HepG2 (cell line): ENCODE data around the gene PDYN. TPM values are rescaled to one million over a fixed set of nuclear protein-coding genes. Genes with fewer than 3 reads are reported as not detected.

Experiments
- BCL6 ChIP-seq: IDR thresholded peaks from 2 replicates; pipeline ENCODE4 v1.6.1; 2016; ENCODE audit warnings: missing genetic modification reagents, missing compliant biosample characterization
- BRCA1 ChIP-seq: sonication (generic); formaldehyde crosslinking; IDR thresholded peaks from 2 replicates; pipeline ENCODE4 v1.4.0; 2020; ENCODE audit warnings: missing genetic modification reagents
- GZF1 ChIP-seq: sonication (generic); formaldehyde crosslinking; IDR thresholded peaks from 2 replicates; pipeline ENCODE4 v1.5.1; 2020; ENCODE audit warnings: mild to moderate bottlenecking, missing genetic modification reagents
- KLF11 ChIP-seq: IDR thresholded peaks from 2 replicates; pipeline ENCODE4 v1.6.1; 2016; ENCODE audit warnings: missing compliant biosample characterization
- MIXL1 ChIP-seq: IDR thresholded peaks from 2 replicates; pipeline ENCODE4 v1.6.1; 2016
- MLLT10 ChIP-seq: sonication (generic); formaldehyde crosslinking; IDR thresholded peaks from 2 replicates; pipeline ENCODE4 v1.4.0; 2020; ENCODE audit warnings: missing genetic modification reagents
- NBN ChIP-seq: fragments of 450-650 bp; conservative IDR thresholded peaks from 2 replicates; pipeline ENCODE4 v1.6.1; 2017
- NCOA5 ChIP-seq: sonication (generic); formaldehyde crosslinking; IDR thresholded peaks from 2 replicates; pipeline ENCODE4 v1.4.0; 2020; ENCODE audit warnings: missing genetic modification reagents
- NFIC ChIP-seq: IDR thresholded peaks from 2 replicates; pipeline ENCODE4 v1.6.1; 2012; ENCODE audit warnings: mild to moderate bottlenecking, low read length, inconsistent platforms
- NFYC ChIP-seq: IDR thresholded peaks from 2 replicates; pipeline ENCODE4 v1.6.1; 2016; ENCODE audit warnings: missing genetic modification reagents, missing compliant biosample characterization
- RXRA ChIP-seq: sonication (generic); formaldehyde crosslinking; IDR thresholded peaks from 2 replicates; pipeline ENCODE4 v1.5.1; 2020; ENCODE audit warnings: missing genetic modification reagents
- SIN3A ChIP-seq: IDR thresholded peaks from 2 replicates; pipeline ENCODE4 v1.6.1; 2011; ENCODE audit warnings: low read depth, mild to moderate bottlenecking, control low read depth, low read length, borderline replicate concordance
- SMAD3 ChIP-seq: sonication (generic); formaldehyde crosslinking; IDR thresholded peaks from 2 replicates; pipeline ENCODE4 v1.4.0; 2020; ENCODE audit warnings: missing genetic modification reagents
- SP2 ChIP-seq: sonication (generic); formaldehyde crosslinking; IDR thresholded peaks from 2 replicates; pipeline ENCODE4 v1.5.1; 2020; ENCODE audit warnings: mild to moderate bottlenecking, missing genetic modification reagents
- TAF15 ChIP-seq: fragments of 200-400 bp; formaldehyde crosslinking; IDR thresholded peaks from one replicate; pipeline ENCODE4 v1.6.1; 2018; ENCODE audit warnings: mild to moderate bottlenecking, low read depth, low read length; ENCODE audit not compliant: poor library complexity, severe bottlenecking
- ZNF407 ChIP-seq: sonication (generic); formaldehyde crosslinking; IDR thresholded peaks from one replicate; pipeline ENCODE4 v1.5.1; 2020; ENCODE audit warnings: mild to moderate bottlenecking, missing genetic modification reagents; ENCODE audit errors: not compliant biosample characterization
- ZNF501 ChIP-seq: sonication (generic); formaldehyde crosslinking; IDR thresholded peaks from 2 replicates; pipeline ENCODE4 v1.5.1; 2020; ENCODE audit warnings: mild to moderate bottlenecking, moderate library complexity, missing genetic modification reagents
- ZNF652 ChIP-seq: IDR thresholded peaks from 2 replicates; pipeline ENCODE4 v1.6.1; 2016; ENCODE audit warnings: low read depth, borderline replicate concordance
- ZNF772 ChIP-seq: sonication (generic); formaldehyde crosslinking; IDR thresholded peaks from 2 replicates; pipeline ENCODE4 v1.5.0; 2020; ENCODE audit warnings: mild to moderate bottlenecking, missing genetic modification reagents
- ZNF883 ChIP-seq: sonication (generic); formaldehyde crosslinking; IDR thresholded peaks from 2 replicates; pipeline ENCODE4 v1.5.1; 2020; ENCODE audit warnings: mild to moderate bottlenecking, missing genetic modification reagents; ENCODE audit errors: not compliant biosample characterization
- polyA plus RNA-seq, 8 experiments: library from polyadenylated mRNA; depleted of rRNA in 3 of 8; stranded (reverse) in 7 of 8; unstranded in 1 of 8; fragments of >200 nt; fragmentation: Illumina TruSeq in 4 of 8; extraction: Trizol in 4 of 8; gene quantifications; 2 replicates each; pipeline versions ENCODE4 v1.2.1 to v1.2.3, GENCODE V29; 2011 to 2016; ENCODE audit warnings: low read depth in 4 of 8, missing spikeins in 1 of 8, mixed read lengths in 1 of 8; ENCODE audit not compliant: insufficient read depth in 1 of 8
- total RNA-seq, 5 experiments: library from RNA; depleted of rRNA; stranded (reverse); fragments of >200 nt; fragmentation: Illumina TruSeq; extraction: Trizol; gene quantifications; 2 replicates each; pipeline ENCODE4 v1.2.3, GENCODE V29; 2016; ENCODE audit warnings: low read depth in 1 of 5
- TF ChIP-seq, protein P1 (sequence below): IDR thresholded peaks from 2 replicates; pipeline ENCODE4 v1.6.1; 2016; ENCODE audit warnings: low read depth
- TF ChIP-seq, protein P2 (sequence below): IDR thresholded peaks from 2 replicates; pipeline ENCODE4 v1.6.1; 2016; ENCODE audit warnings: mild to moderate bottlenecking

PDYN gene
- total and polyA plus RNA-seq, 2 of the 13 experiments (the other 11 are each of a cell fraction or from before 2014, with no cell fraction given), result not detected

DNA sequence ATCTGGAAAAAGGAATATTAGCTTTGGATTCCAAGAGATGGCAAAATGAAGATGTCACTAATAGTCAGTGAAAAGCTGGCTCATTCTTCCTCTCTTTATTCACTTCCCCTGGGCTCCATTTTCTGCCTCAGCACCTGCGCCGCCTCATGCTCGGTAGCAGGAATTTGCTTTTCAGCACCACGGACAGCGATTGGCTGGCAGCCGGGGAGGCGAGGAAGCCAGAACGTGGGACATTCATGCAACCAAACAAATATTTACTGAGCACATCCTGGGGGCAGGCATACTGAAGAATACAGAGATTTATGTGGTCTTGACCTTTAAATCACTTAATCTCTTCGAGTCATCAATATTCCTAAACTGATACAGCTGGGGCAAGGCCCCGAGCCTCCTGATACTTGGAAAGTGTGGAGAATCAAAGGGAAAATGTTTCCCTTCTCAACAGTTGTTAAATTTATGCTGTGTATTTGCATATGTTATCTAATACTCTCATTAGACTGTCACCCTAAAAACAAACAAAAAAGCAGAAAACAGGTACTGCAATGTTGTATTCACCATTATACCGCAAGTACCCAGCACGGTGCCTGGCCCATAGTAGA, 12.1 kb upstream of the PDYN start (continued):
- TF ChIP-seq, protein P1, sequence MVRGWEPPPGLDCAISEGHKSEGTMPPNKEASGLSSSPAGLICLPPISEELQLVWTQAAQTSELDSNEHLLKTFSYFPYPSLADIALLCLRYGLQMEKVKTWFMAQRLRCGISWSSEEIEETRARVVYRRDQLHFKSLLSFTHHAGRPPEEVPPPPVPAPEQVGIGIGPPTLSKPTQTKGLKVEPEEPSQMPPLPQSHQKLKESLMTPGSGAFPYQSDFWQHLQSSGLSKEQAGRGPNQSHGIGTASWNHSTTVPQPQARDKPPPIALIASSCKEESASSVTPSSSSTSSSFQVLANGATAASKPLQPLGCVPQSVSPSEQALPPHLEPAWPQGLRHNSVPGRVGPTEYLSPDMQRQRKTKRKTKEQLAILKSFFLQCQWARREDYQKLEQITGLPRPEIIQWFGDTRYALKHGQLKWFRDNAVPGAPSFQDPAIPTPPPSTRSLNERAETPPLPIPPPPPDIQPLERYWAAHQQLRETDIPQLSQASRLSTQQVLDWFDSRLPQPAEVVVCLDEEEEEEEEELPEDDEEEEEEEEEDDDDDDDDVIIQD (CRISPR knock-in tag), result peak; percentile 94
- peak; percentile 70 for TF ChIP-seq ZNF407 (CRISPR knock-in tag)
- TF ChIP-seq, protein P2, sequence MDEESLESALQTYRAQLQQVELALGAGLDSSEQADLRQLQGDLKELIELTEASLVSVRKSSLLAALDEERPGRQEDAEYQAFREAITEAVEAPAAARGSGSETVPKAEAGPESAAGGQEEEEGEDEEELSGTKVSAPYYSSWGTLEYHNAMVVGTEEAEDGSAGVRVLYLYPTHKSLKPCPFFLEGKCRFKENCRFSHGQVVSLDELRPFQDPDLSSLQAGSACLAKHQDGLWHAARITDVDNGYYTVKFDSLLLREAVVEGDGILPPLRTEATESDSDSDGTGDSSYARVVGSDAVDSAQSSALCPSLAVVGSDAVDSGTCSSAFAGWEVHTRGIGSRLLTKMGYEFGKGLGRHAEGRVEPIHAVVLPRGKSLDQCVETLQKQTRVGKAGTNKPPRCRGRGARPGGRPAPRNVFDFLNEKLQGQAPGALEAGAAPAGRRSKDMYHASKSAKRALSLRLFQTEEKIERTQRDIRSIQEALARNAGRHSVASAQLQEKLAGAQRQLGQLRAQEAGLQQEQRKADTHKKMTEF (CRISPR knock-in tag), result peak; percentile 95
- peak; percentile 48; the same call in 1 of the 2 replicates for TF ChIP-seq SP2
- peak; percentile 62; the same call in 1 of the 2 replicates for TF ChIP-seq RXRA (CRISPR knock-in tag)
- TF ChIP-seq BRCA1 (CRISPR knock-in tag), result peak; percentile 100
- TF ChIP-seq SMAD3 (CRISPR knock-in tag), result peak; percentile 100
- peak; percentile 99 for TF ChIP-seq MIXL1 (CRISPR knock-in tag)
- peak; percentile 86 for TF ChIP-seq GZF1 (CRISPR knock-in tag)
- peak; percentile 21; the same call in 1 of the 2 replicates for TF ChIP-seq NCOA5 (CRISPR knock-in tag)
- TF ChIP-seq KLF11 (CRISPR knock-in tag), result peak; percentile 100
- no peak for TF ChIP-seq MLLT10 (CRISPR knock-in tag)
- TF ChIP-seq NBN, result no peak
- TF ChIP-seq ZNF772, result peak; percentile 99
- no peak for TF ChIP-seq NFIC
- TF ChIP-seq TAF15, result no peak
- TF ChIP-seq SIN3A, result peak; percentile 93
- TF ChIP-seq NFYC, result peak; percentile 66
- peak; percentile 98 for TF ChIP-seq ZNF883 (CRISPR knock-in tag)
- TF ChIP-seq ZNF501 (CRISPR knock-in tag), result peak; percentile 96
- peak; percentile 71 for TF ChIP-seq ZNF652
- peak; percentile 83 for TF ChIP-seq BCL6 (CRISPR knock-in tag)
